H9 (cell line): ENCODE measurements around the gene CFAP69. TPM values are rescaled to one million over a fixed set of nuclear protein-coding genes. Genes with fewer than 3 reads are reported as not detected.

Experiments used
- DNase-seq: peaks from one replicate; pipeline ENCODE4 v3.0.0-alpha.2; 2017
- H2AFZ ChIP-seq: one replicate; pipeline ENCODE4 v1.6.1; 2013; ENCODE audit warnings: mild to moderate bottlenecking, low read length, control low read depth, moderate library complexity
- H2AK5ac ChIP-seq: 2 replicates; pipeline ENCODE4 v1.6.1; 2013; ENCODE audit warnings: low read length, control low read depth, mixed read lengths; ENCODE audit not compliant: insufficient read length
- H2BK120ac ChIP-seq: one replicate; pipeline ENCODE4 v1.6.1; 2013; ENCODE audit warnings: low read depth, mild to moderate bottlenecking, low read length, control low read depth, inconsistent platforms; ENCODE audit not compliant: poor library complexity, severe bottlenecking
- H2BK12ac ChIP-seq: 2 replicates; pipeline ENCODE4 v1.6.1; 2013; ENCODE audit warnings: low read length, control low read depth, mixed read lengths, low read depth; ENCODE audit not compliant: insufficient read length
- H2BK15ac ChIP-seq: 2 replicates; pipeline ENCODE4 v1.6.1; 2013; ENCODE audit warnings: low read depth, low read length, control low read depth
- H2BK20ac ChIP-seq: one replicate; pipeline ENCODE4 v1.6.1; 2013; ENCODE audit warnings: low read depth, mild to moderate bottlenecking, low read length, control low read depth, inconsistent platforms; ENCODE audit not compliant: poor library complexity, severe bottlenecking
- H2BK5ac ChIP-seq: 2 replicates; pipeline ENCODE4 v1.6.1; 2013; ENCODE audit warnings: low read length, control low read depth, mixed read lengths; ENCODE audit not compliant: insufficient read length
- H3K14ac ChIP-seq: 2 replicates; pipeline ENCODE4 v1.6.1; 2013; ENCODE audit warnings: low read length, control low read depth; ENCODE audit not compliant: insufficient read depth
- H3K18ac ChIP-seq: 2 replicates; pipeline ENCODE4 v1.6.1; 2013; ENCODE audit warnings: low read depth, mild to moderate bottlenecking, mixed read lengths, low read length, control low read depth; ENCODE audit not compliant: insufficient read length
- H3K23ac ChIP-seq: 2 replicates; pipeline ENCODE4 v1.6.1; 2013; ENCODE audit warnings: low read length, control low read depth, mixed read lengths, low read depth; ENCODE audit not compliant: insufficient read length
- H3K23me2 ChIP-seq: 2 replicates; pipeline ENCODE4 v1.6.1; 2013; ENCODE audit warnings: low read depth, mild to moderate bottlenecking, mixed read lengths, low read length, control low read depth; ENCODE audit not compliant: insufficient read length, poor library complexity, severe bottlenecking
- H3K27ac ChIP-seq: 2 replicates; pipeline ENCODE4 v1.5.1; 2013; ENCODE audit warnings: low read length, control low read depth, mixed read lengths, low read depth; ENCODE audit not compliant: insufficient read length
- H3K27me3 ChIP-seq: 2 replicates; pipeline ENCODE4 v1.6.1; 2013; ENCODE audit warnings: low read length, control low read depth, inconsistent platforms; ENCODE audit not compliant: insufficient read depth
- H3K4ac ChIP-seq: 2 replicates; pipeline ENCODE4 v1.6.1; 2013; ENCODE audit warnings: low read depth, mild to moderate bottlenecking, control low read depth, inconsistent platforms, low read length, moderate library complexity
- H3K4me1 ChIP-seq: 2 replicates; pipeline ENCODE4 v1.6.1; 2013; ENCODE audit warnings: low read length, control low read depth, inconsistent platforms; ENCODE audit not compliant: insufficient read depth
- H3K4me2 ChIP-seq: 2 replicates; pipeline ENCODE4 v1.6.1; 2013; ENCODE audit warnings: low read length, control low read depth, mixed read lengths; ENCODE audit not compliant: insufficient read length, insufficient read depth
- H3K56ac ChIP-seq: 2 replicates; pipeline ENCODE4 v1.6.1; 2013; ENCODE audit warnings: low read depth, mild to moderate bottlenecking, mixed read lengths, low read length, control low read depth; ENCODE audit not compliant: insufficient read length
- H3K79me1 ChIP-seq: 2 replicates; pipeline ENCODE4 v1.6.1; 2013; ENCODE audit warnings: low read depth, mild to moderate bottlenecking, moderate library complexity, low read length, control low read depth, inconsistent platforms; ENCODE audit not compliant: insufficient read depth, poor library complexity, severe bottlenecking
- H3K79me2 ChIP-seq: 2 replicates; pipeline ENCODE4 v1.6.1; 2013; ENCODE audit warnings: low read length, control low read depth, inconsistent platforms; ENCODE audit not compliant: insufficient read depth
- H3K9ac ChIP-seq: 2 replicates; pipeline ENCODE4 v1.6.1; 2013; ENCODE audit warnings: low read length, control low read depth, mixed read lengths; ENCODE audit not compliant: insufficient read length; ENCODE audit errors: extremely low read depth
- H3K9me3 ChIP-seq: one replicate; pipeline ENCODE4 v1.6.1; 2013; ENCODE audit warnings: low read depth, low read length, inconsistent platforms; ENCODE audit not compliant: control insufficient read depth
- H3T11ph ChIP-seq: one replicate; pipeline ENCODE4 v1.6.1; 2013; ENCODE audit warnings: mild to moderate bottlenecking, low read length, control low read depth, inconsistent platforms
- H4K20me1 ChIP-seq: one replicate; pipeline ENCODE4 v1.6.1; 2013; ENCODE audit not compliant: control insufficient read depth, insufficient read length, insufficient read depth
- H4K5ac ChIP-seq: 2 replicates; pipeline ENCODE4 v1.6.1; 2013; ENCODE audit warnings: low read depth, mild to moderate bottlenecking, mixed read lengths, low read length, control low read depth; ENCODE audit not compliant: insufficient read length
- H4K8ac ChIP-seq: replicated peaks from 2 replicates; pipeline ENCODE4 v1.6.1; 2013; ENCODE audit warnings: low read length, control low read depth, mixed read lengths, low read depth; ENCODE audit not compliant: insufficient read length
- H4K91ac ChIP-seq: 2 replicates; pipeline ENCODE4 v1.6.1; 2013; ENCODE audit warnings: low read depth, mild to moderate bottlenecking, moderate library complexity, mixed read lengths, low read length, control low read depth; ENCODE audit not compliant: insufficient read length
- H3K27ac Mint-ChIP-seq, 3 experiments: 2 replicates in 2 of 3; 3 replicates in 1 of 3; pipeline ENCODE4 v1.8.0; 2020 to 2021; ENCODE audit warnings: mixed read lengths in 3 of 3, mild to moderate bottlenecking in 1 of 3, moderate library complexity in 1 of 3
- H3K27me3 Mint-ChIP-seq: 2 replicates; pipeline ENCODE4 v1.8.0; 2021; ENCODE audit warnings: low read depth, mild to moderate bottlenecking, moderate library complexity, mixed read lengths
- H3K36me3 Mint-ChIP-seq, 3 experiments: 2 replicates in 2 of 3; 3 replicates in 1 of 3; pipeline ENCODE4 v1.8.0; 2020 to 2021; ENCODE audit warnings: low read depth in 3 of 3, mixed read lengths in 3 of 3; ENCODE audit not compliant: insufficient read depth in 1 of 3
- H3K4me1 Mint-ChIP-seq, 2 experiments: 2 replicates each; pipeline ENCODE4 v1.8.0; 2020; ENCODE audit warnings: mixed read lengths in 2 of 2
- H3K4me3 Mint-ChIP-seq, 2 experiments: 2 replicates in 1 of 2; 3 replicates in 1 of 2; pipeline ENCODE4 v1.8.0; 2020 to 2021; ENCODE audit warnings: mild to moderate bottlenecking in 2 of 2, mixed read lengths in 2 of 2, moderate library complexity in 1 of 2
- H3K9me3 Mint-ChIP-seq, 2 experiments: 2 replicates in 1 of 2; 3 replicates in 1 of 2; pipeline ENCODE4 v1.8.0; 2020; ENCODE audit warnings: mild to moderate bottlenecking in 2 of 2, mixed read lengths in 2 of 2, moderate library complexity in 1 of 2
- CTCF ChIP-seq: fragments of 200-600 bp; sonication (generic); conservative IDR thresholded peaks from 3 replicates; pipeline ENCODE4 v1.8.0; 2021; ENCODE audit warnings: antibody characterized with exemption, mild to moderate bottlenecking
- WGBS: extraction: QIAGEN DNeasy Blood & Tissue Kit; methylation state at CpG from one replicate; pipeline ENCODE4 v1.1.7; 2013; ENCODE audit warnings: missing lambda C conversion rate, low lambda C conversion rate, mixed read lengths; ENCODE audit not compliant: insufficient read length; ENCODE audit errors: extremely low coverage; 5-methylcytosine and 5-hydroxymethylcytosine counted together
- total RNA-seq: library from RNA; stranded (reverse); gene quantifications from 2 replicates; pipeline ENCODE4 v1.2.1, GENCODE V29; 2021

The CFAP69 gene
- total RNA-seq, 1 experiment from 2014 or later = 2.9 TPM

DNA sequence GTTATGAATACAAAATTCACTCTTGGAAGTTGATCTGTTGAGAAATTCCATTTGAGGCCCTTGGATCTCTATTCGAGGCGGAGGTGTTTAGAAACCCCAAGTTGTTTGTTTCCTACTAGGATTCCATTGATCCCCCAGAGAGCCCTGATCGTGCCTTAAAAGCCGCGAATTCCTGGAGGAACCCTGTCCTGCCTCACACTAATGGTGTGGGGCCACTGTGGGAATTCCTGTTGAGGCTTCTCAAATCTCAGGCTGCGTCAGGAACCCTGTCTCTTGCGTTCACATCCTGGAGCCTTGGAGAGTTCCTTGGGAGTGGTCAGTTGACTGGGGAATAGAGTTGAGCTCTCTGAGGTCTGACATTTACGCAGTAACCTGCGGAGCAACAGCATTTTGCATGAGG lies 1.2 kb downstream of the CFAP69 start:
- peaks cover 1% of the 10 kb centered on the region; the same call in 1 of the 2 replicates for H3K4me1 ChIP-seq
- TF ChIP-seq CTCF = no peak
- no peaks in the 10 kb centered on the region; a peak in 1 of 7 replicates for H3K36me3 Mint-ChIP-seq
- H3K27me3 Mint-ChIP-seq = peaks cover 30% of the 10 kb centered on the region
- H3K4me1 Mint-ChIP-seq = peaks cover 36 to 52% of the 10 kb centered on the region in 2 experiments
- no peak overlapping the region for H3K4ac ChIP-seq
- no peak overlapping the region for H3K9ac ChIP-seq
- H2BK120ac ChIP-seq = no peak overlapping the region
- H3K9me3 Mint-ChIP-seq = no peaks in the 10 kb centered on the region
- no peak overlapping the region for H3K27ac ChIP-seq
- no peak overlapping the region for H3K14ac ChIP-seq
- H2BK5ac ChIP-seq = no peak overlapping the region
- no peaks in the 10 kb centered on the region for H4K20me1 ChIP-seq
- H3K27me3 ChIP-seq = no peaks in the 10 kb centered on the region
- peak overlapping the region in 2 of 3 experiments; percentile 61 to 79; a peak in 4 of 7 replicates for H3K27ac Mint-ChIP-seq
- H4K8ac ChIP-seq = no peak overlapping the region
- no peaks in the 10 kb centered on the region for H3K79me1 ChIP-seq
- H2BK12ac ChIP-seq = no peak overlapping the region
- H3K23ac ChIP-seq = no peak overlapping the region
- no CpG with 5 or more reads among the region's 9 CpGs for WGBS
- H3K4me2 ChIP-seq = peak overlapping the region; percentile 78
- H2BK20ac ChIP-seq = no peak overlapping the region
- H3K18ac ChIP-seq = no peak overlapping the region
- no peak overlapping the region for H2AK5ac ChIP-seq
- H2AFZ ChIP-seq = no peak overlapping the region
- no peak overlapping the region for H2BK15ac ChIP-seq
- no peak overlapping the region for H4K91ac ChIP-seq
- no peaks in the 10 kb centered on the region for H3K79me2 ChIP-seq
- H3K9me3 ChIP-seq = no peaks in the 10 kb centered on the region
- peaks cover 12% of the 10 kb centered on the region for H3K23me2 ChIP-seq
- peak; percentile 47 for DNase-seq
- H4K5ac ChIP-seq = no peak overlapping the region
- peak overlapping the region; percentile 84 to 94 for H3K4me3 Mint-ChIP-seq
- no peak overlapping the region for H3T11ph ChIP-seq
- H3K56ac ChIP-seq = no peak overlapping the region
